K562 (cell line): ENCODE data around the gene IL17RB. TPM values are rescaled to one million over a fixed set of nuclear protein-coding genes. Genes with fewer than 3 reads are reported as not detected.

ENCODE experiments used
- ATAC-seq: fragments of 200-7000 bp; cut with Tn5 transposase; 3 replicates; pipeline ENCODE4 v1.9.1; 2020; ENCODE audit warnings: moderate library complexity
- BruUV-seq: library from RNA; stranded (reverse); fragments of 400-500 nt; replicated peaks from 2 replicates; lab custom pipeline; 2021; lab: Mats Ljungman, UMichigan
- CTCF ChIA-PET: fragments of 300-600 bp; formaldehyde crosslinking; extraction: SDS; loops from one replicate; lab custom pipeline; 2021; ENCODE audit warnings: low intra/inter-chr PET ratio; lab: Yijun Ruan, JAX
- POLR2A ChIA-PET: fragments of 300-600, 350-650 bp; sonication (Branson Sonifier 250); formaldehyde crosslinking; extraction: SDS; loops from one replicate; lab custom pipeline; 2021; ENCODE audit warnings: antibody characterized with exemption, inconsistent platforms; lab: Yijun Ruan, JAX
- DNase-seq, 4 experiments: peaks; one replicate each; pipeline versions ENCODE4 v3.0.0 to v3.0.0-alpha.2; 2011 to 2018; ENCODE audit warnings: low spot score in 3 of 4, mixed read lengths in 3 of 4; ENCODE audit errors: extremely low read depth in 1 of 4
- FAIRE-seq: peaks from 2 replicates; lab custom pipeline; 2011; peaks lifted over from hg19 to GRCh38; lab: Jason Lieb, UNC
- H2AFZ ChIP-seq: 2 replicates; pipeline ENCODE4 v1.6.0; 2011; ENCODE audit warnings: low read depth, low read length, control low read depth, inconsistent platforms
- H3K27ac ChIP-seq: fragments of 200-600 bp; 3 replicates; pipeline ENCODE4 v1.8.0; 2011; ENCODE audit warnings: low read depth, mild to moderate bottlenecking, control low read depth, inconsistent platforms, low read length, moderate library complexity, mixed read lengths; ENCODE audit errors: extremely low read depth
- H3K27me3 ChIP-seq, 2 experiments: fragments of 300-600 bp in 1 of 2; 2 replicates in 1 of 2; 3 replicates in 1 of 2; pipeline versions ENCODE4 v1.6.0 to v1.8.0; 2011; ENCODE audit warnings: inconsistent platforms in 2 of 2, low read length in 2 of 2, mild to moderate bottlenecking in 1 of 2, mixed read lengths in 1 of 2, moderate library complexity in 1 of 2; ENCODE audit not compliant: control insufficient read depth in 2 of 2, insufficient read depth in 2 of 2
- H3K36me3 ChIP-seq: fragments of 300-600 bp; 3 replicates; pipeline ENCODE4 v1.8.0; 2011; ENCODE audit warnings: mild to moderate bottlenecking, low read length, inconsistent platforms; ENCODE audit not compliant: control insufficient read depth, insufficient read depth
- H3K4me1 ChIP-seq, 2 experiments: fragments of 200-600 bp in 1 of 2; replicated peaks in 1 of 2; 2 replicates in 1 of 2; 3 replicates in 1 of 2; pipeline versions ENCODE4 v1.5.1 to v1.8.0; 2011; ENCODE audit warnings: inconsistent platforms in 2 of 2, low read length in 2 of 2, mild to moderate bottlenecking in 1 of 2, mixed read lengths in 1 of 2, moderate library complexity in 1 of 2; ENCODE audit not compliant: control insufficient read depth in 2 of 2, insufficient read depth in 2 of 2
- H3K4me2 ChIP-seq: 2 replicates; pipeline ENCODE4 v1.6.1; 2011; ENCODE audit warnings: low read length, control low read depth, inconsistent platforms, mixed read lengths; ENCODE audit not compliant: insufficient read depth
- H3K4me3 ChIP-seq: fragments of 200-600 bp; sonication (generic), shearing (Covaris generic); 2 replicates; pipeline ENCODE4 v1.5.1; 2016; ENCODE audit warnings: control low read depth, inconsistent platforms
- H3K79me2 ChIP-seq: fragments of 200-600 bp; 3 replicates; pipeline ENCODE4 v1.8.0; 2011; ENCODE audit warnings: low read length, inconsistent platforms; ENCODE audit not compliant: control insufficient read depth, insufficient read depth
- H3K9ac ChIP-seq, 2 experiments: 2 replicates each; pipeline versions ENCODE4 v1.6.0 to v1.6.1; 2011; ENCODE audit warnings: low read depth in 2 of 2, low read length in 2 of 2, control low read depth in 1 of 2, inconsistent platforms in 1 of 2, mild to moderate bottlenecking in 1 of 2, mixed read lengths in 1 of 2; ENCODE audit not compliant: insufficient read depth in 1 of 2
- H3K9me1 ChIP-seq: one replicate; pipeline ENCODE4 v1.6.0; 2011; ENCODE audit warnings: inconsistent platforms, mild to moderate bottlenecking, low read length, moderate library complexity; ENCODE audit not compliant: control insufficient read depth, insufficient read depth
- H3K9me3 ChIP-seq: replicated peaks from 2 replicates; pipeline ENCODE4 v1.5.1; 2011; ENCODE audit warnings: low read depth, low read length, inconsistent platforms; ENCODE audit not compliant: control insufficient read depth, insufficient read depth
- H4K20me1 ChIP-seq: replicated peaks from 2 replicates; pipeline ENCODE4 v1.6.1; 2011; ENCODE audit warnings: low read length, inconsistent platforms, mixed read lengths; ENCODE audit not compliant: control insufficient read depth, insufficient read depth
- BRCA1 ChIP-seq, 2 experiments: fragments of 450-650 bp in 1 of 2; sonication (generic) in 1 of 2; formaldehyde crosslinking in 1 of 2; IDR thresholded peaks; 2 replicates each; pipeline versions ENCODE4 v1.5.0 to v1.6.1; 2017 to 2020; ENCODE audit warnings: mild to moderate bottlenecking in 1 of 2, missing genetic modification reagents in 1 of 2
- NFRKB ChIP-seq: fragments of 450-650 bp; IDR thresholded peaks from 2 replicates; pipeline ENCODE4 v1.6.1; 2016; ENCODE audit warnings: low read depth
- NR2F6 ChIP-seq: fragments of 450-650 bp; formaldehyde crosslinking; IDR thresholded peaks from 2 replicates; pipeline ENCODE4 v1.4.0; 2020; ENCODE audit warnings: mild to moderate bottlenecking
- RBM25 ChIP-seq: fragments of 200-400 bp; formaldehyde crosslinking; IDR thresholded peaks from 2 replicates; pipeline ENCODE4 v1.6.1; 2018; ENCODE audit warnings: low read length, low read depth, moderate library complexity; ENCODE audit not compliant: severe bottlenecking
- SRSF1 ChIP-seq: fragments of 200-400 bp; formaldehyde crosslinking; IDR thresholded peaks from 2 replicates; pipeline ENCODE4 v1.6.1; 2017; ENCODE audit warnings: mild to moderate bottlenecking, low read depth, low read length, moderate library complexity
- ZBED1 ChIP-seq: IDR thresholded peaks from 2 replicates; pipeline ENCODE4 v1.6.1; 2014
- WGBS: fragments of 100-300 bp; shearing (Covaris generic); methylation state at CpG from one replicate; pipeline ENCODE4 v1.1.6; 2016; ENCODE audit warnings: low coverage, mixed read lengths; ENCODE audit not compliant: insufficient coverage; ENCODE audit errors: missing lambda C conversion rate; 5-methylcytosine and 5-hydroxymethylcytosine counted together
- in situ Hi-C: fragments of 300-500 bp; cut with MboI; formaldehyde crosslinking; loops from 4 replicates; pipeline ENCODE4 v1.15.0; 2018; ENCODE audit warnings: inconsistent platforms, mixed read lengths
- intact Hi-C: fragments of 100-400 bp; cut with micrococcal nuclease; formaldehyde crosslinking; loops from 2 replicates; pipeline ENCODE4 v1.14.2; 2022
- polyA plus RNA-seq, 8 experiments: library from polyadenylated mRNA; depleted of rRNA in 4 of 8; stranded (reverse) in 5 of 8; unstranded in 3 of 8; fragments of >200 nt; fragmentation: Nextera tagmentation in 2 of 8; fragmentation: Illumina TruSeq in 1 of 8; extraction: Ambion mirVana in 2 of 8; extraction: Trizol in 1 of 8; gene quantifications; 2 replicates each; pipeline versions ENCODE4 v1.2.1 to v1.2.3, GENCODE V29; 2011 to 2014; ENCODE audit warnings: inconsistent platforms in 1 of 8, missing spikeins in 1 of 8
- total RNA-seq, 7 experiments: library from RNA; depleted of rRNA in 6 of 7; stranded (reverse); fragments of >200 nt in 6 of 7; fragmentation: Illumina TruSeq in 2 of 7; extraction: Trizol in 2 of 7; gene quantifications; 2 replicates each; pipeline versions ENCODE4 v1.2.1 to v1.2.3, GENCODE V29; 2011 to 2021; ENCODE audit warnings: low replicate concordance in 1 of 7
- TF ChIP-seq, protein P1 (sequence below): sonication (generic); formaldehyde crosslinking; IDR thresholded peaks from 2 replicates; pipeline ENCODE4 v1.9.0; 2022; ENCODE audit warnings: mild to moderate bottlenecking, missing genetic modification reagents
- TF ChIP-seq, protein P2 (sequence below): sonication (generic); formaldehyde crosslinking; IDR thresholded peaks from 2 replicates; pipeline ENCODE4 v1.4.0; 2020; ENCODE audit warnings: mild to moderate bottlenecking, missing genetic modification reagents
- TF ChIP-seq, protein P3 (sequence below): sonication (generic); IDR thresholded peaks from 2 replicates; pipeline ENCODE4 v1.6.1; 2016

Gene IL17RB
- total and polyA plus RNA-seq, 9 of the 15 experiments (the other 6 are each of a cell fraction or from before 2014, with no cell fraction given) = 1.1 to 4.1 (median 1.7) TPM

DNA sequence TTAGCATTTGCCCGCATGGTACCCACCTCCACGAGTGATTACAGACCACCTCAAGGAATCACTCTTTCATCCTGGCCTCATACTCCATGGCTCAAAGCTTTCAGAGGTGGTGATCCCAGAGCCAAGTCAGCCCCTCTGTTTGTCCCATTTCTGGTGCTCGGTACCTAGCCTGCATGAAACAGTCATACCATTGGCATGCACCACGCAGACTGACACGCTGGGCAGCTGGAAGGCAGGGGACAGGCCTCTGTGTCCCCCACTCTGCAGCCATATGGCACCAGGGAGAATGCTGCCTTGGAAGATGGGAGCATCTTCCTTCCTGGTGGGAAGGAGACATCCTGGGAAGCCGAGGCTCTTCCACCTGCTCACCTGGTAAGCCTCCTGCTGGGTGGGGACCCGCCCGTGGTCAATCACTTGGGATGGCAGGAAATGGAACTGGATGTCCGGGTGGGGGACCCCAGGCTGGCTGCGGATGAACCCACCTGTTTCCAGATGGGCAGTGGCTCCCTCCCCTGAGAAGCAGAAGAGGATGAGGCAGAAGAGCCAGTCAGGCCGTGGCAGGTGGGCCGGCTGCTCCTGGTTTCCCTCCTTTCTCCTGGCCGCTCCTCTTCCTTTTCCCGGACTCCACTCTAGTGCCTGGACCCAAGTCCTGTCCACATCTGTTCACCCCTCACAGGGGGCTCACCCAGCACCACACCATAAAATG is 27.1 kb upstream of the IL17RB start:
- H4K20me1 ChIP-seq = no peaks in the 10 kb centered on the region; the same call in 1 of the 2 replicates
- H3K27me3 ChIP-seq = peaks cover 3 to 44% of the 10 kb centered on the region in 2 experiments; a peak in 3 of 5 replicates
- 6% methylated on average over 10 of the region's 14 CpGs for WGBS
- DNase-seq (no peak), FAIRE-seq (no peak), ATAC-seq (no peak)
- no peaks in the 10 kb centered on the region for H3K9me3 ChIP-seq
- H3K79me2 ChIP-seq = no peaks in the 10 kb centered on the region
- no peak overlapping the region for H2AFZ ChIP-seq
- TF ChIP-seq, protein P1, sequence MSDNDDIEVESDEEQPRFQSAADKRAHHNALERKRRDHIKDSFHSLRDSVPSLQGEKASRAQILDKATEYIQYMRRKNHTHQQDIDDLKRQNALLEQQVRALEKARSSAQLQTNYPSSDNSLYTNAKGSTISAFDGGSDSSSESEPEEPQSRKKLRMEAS (CRISPR knock-in tag) = no peak
- TF ChIP-seq NFRKB = no peak
- H3K9ac ChIP-seq = no peak overlapping the region
- CTCF ChIA-PET = no interaction called here
- no peaks in the 10 kb centered on the region for H3K4me1 ChIP-seq
- POLR2A ChIA-PET = no interaction called here
- no peaks in the 10 kb centered on the region for H3K36me3 ChIP-seq
- in situ Hi-C loops = no loop called here
- no peaks in the 10 kb centered on the region for H3K9me1 ChIP-seq
- no peak overlapping the region for H3K4me2 ChIP-seq
- intact Hi-C loops = no loop called here
- BruUV-seq = no TSS peak
- H3K4me3 ChIP-seq = no peak overlapping the region
- H3K27ac ChIP-seq = no peak overlapping the region

DNA sequence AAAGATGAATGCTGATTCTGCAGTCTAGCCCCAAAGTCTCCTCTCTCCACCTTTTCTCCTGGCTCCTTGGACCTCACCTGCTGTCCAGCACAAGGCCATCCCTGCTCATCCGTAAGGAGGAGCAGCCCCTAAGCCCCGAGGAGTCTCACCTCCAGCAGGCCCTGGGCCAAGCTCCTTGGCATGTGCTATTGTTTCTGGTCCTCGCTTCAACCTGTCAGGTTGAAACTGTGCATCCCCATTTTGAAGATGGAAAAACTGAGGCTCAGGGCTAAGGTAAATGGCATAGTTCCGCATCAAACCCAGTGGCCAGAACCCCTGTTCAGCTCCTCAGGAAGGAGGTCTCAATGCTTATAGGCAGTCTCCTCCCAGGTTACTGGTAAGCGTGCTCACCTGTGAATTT is 26.3 kb upstream of the IL17RB start:
- Histone ChIP-seq H3K9me3 (no peaks in the 10 kb centered on the region), H3K9me1 (no peaks in the 10 kb centered on the region), H3K27me3 (peaks cover 3 to 39% of the 10 kb centered on the region in 2 experiments; a peak in 3 of 5 replicates), H3K4me3 (no peak overlapping the region), H3K27ac (no peak overlapping the region), H3K79me2 (no peaks in the 10 kb centered on the region), H3K4me1 (no peaks in the 10 kb centered on the region), H3K36me3 (no peaks in the 10 kb centered on the region), H3K9ac (no peak overlapping the region), H2AFZ (no peak overlapping the region), H4K20me1 (no peaks in the 10 kb centered on the region; the same call in 1 of the 2 replicates), H3K4me2 (no peak overlapping the region)
- ATAC-seq = no peak
- FAIRE-seq = no peak
- intact Hi-C loops (no loop called here), in situ Hi-C loops (no loop called here)
- POLR2A ChIA-PET = no interaction called here
- WGBS = 15% methylated on average over 4 of the region's 5 CpGs
- no peak for DNase-seq
- CTCF ChIA-PET = no interaction called here
- no TSS peak for BruUV-seq
- TF ChIP-seq NR2F6 (CRISPR knock-in tag) (no peak), RBM25 (peak; percentile 61), SRSF1 (no peak), ZBED1 (no peak), BRCA1 (IDR thresholded peaks at IDR 0.05) (no peak), BRCA1 (CRISPR knock-in tag; IDR thresholded peaks at IDR 0.05) (no peak)
- TF ChIP-seq, protein P2, sequence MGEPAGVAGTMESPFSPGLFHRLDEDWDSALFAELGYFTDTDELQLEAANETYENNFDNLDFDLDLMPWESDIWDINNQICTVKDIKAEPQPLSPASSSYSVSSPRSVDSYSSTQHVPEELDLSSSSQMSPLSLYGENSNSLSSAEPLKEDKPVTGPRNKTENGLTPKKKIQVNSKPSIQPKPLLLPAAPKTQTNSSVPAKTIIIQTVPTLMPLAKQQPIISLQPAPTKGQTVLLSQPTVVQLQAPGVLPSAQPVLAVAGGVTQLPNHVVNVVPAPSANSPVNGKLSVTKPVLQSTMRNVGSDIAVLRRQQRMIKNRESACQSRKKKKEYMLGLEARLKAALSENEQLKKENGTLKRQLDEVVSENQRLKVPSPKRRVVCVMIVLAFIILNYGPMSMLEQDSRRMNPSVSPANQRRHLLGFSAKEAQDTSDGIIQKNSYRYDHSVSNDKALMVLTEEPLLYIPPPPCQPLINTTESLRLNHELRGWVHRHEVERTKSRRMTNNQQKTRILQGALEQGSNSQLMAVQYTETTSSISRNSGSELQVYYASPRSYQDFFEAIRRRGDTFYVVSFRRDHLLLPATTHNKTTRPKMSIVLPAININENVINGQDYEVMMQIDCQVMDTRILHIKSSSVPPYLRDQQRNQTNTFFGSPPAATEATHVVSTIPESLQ (CRISPR knock-in tag) = no peak
- TF ChIP-seq, protein P3, sequence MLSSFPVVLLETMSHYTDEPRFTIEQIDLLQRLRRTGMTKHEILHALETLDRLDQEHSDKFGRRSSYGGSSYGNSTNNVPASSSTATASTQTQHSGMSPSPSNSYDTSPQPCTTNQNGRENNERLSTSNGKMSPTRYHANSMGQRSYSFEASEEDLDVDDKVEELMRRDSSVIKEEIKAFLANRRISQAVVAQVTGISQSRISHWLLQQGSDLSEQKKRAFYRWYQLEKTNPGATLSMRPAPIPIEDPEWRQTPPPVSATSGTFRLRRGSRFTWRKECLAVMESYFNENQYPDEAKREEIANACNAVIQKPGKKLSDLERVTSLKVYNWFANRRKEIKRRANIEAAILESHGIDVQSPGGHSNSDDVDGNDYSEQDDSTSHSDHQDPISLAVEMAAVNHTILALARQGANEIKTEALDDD = no peak
